Fibroblast of peridontal ligament (primary cell): ENCODE measurements around the gene LGALSL.
"Not testable (repeated sequence)": the region's sequence is repeated elsewhere in the genome, so short reads cannot be mapped to it uniquely, and the experiment has no call there.

Experiments used
- DNase-seq: peaks from one replicate; pipeline ENCODE4 v3.0.0-alpha.2; 2010; ENCODE audit errors: extremely low read depth

Gene LGALSL

GRCh38 chr2:64442801-64443429 is 11.0 kb upstream of the LGALSL start:
- no peak for DNase-seq

- not testable (repeated sequence) for DNase-seq
These were observed 8.0 kb upstream of the LGALSL start for GRCh38 chr2:64445970-64446369.

- DNase-seq, result no peak
These were observed 6.5 kb upstream of the LGALSL start for GRCh38 chr2:64447317-64448040.

- DNase-seq, result no peak
These were observed 5.9 kb upstream of the LGALSL start for GRCh38 chr2:64448041-64448426.

GRCh38 chr2:64451051-64451450 is 2.9 kb upstream of the LGALSL start:
- DNase-seq, result no peak

GRCh38 chr2:64454386-64455332 is 697 bp downstream of the LGALSL start:
- DNase-seq, result peak; percentile 17

- DNase-seq, result no peak
These were observed 1.6 kb downstream of the LGALSL start for GRCh38 chr2:64455545-64455944.

- DNase-seq, result no peak
These were observed 2.3 kb downstream of the LGALSL start for GRCh38 chr2:64456293-64456692.

GRCh38 chr2:64457524-64457923 is 3.6 kb downstream of the LGALSL start:
- no peak for DNase-seq

GRCh38 chr2:64459575-64459974 is 5.6 kb downstream of the LGALSL start:
- DNase-seq, result no peak

- no peak for DNase-seq
These were observed 6.4 kb downstream of the LGALSL start for GRCh38 chr2:64460330-64460729.

- DNase-seq, result no peak
These were observed 7.5 kb downstream of the LGALSL start for GRCh38 chr2:64461271-64462058.

GRCh38 chr2:64462171-64462570 is 8.2 kb downstream of the LGALSL start:
- no peak for DNase-seq

GRCh38 chr2:64462940-64463700 is 9.2 kb downstream of the LGALSL start:
- DNase-seq, result peak; percentile 50

GRCh38 chr2:64463781-64464180 is 9.8 kb downstream of the LGALSL start:
- peak; percentile 40 for DNase-seq

- DNase-seq, result no peak
These were observed 12.6 kb downstream of the LGALSL start for GRCh38 chr2:64466478-64467085.

GRCh38 chr2:64467096-64467843 is 13.3 kb downstream of the LGALSL start:
- DNase-seq, result no peak

GRCh38 chr2:64469261-64469660 is 15.3 kb downstream of the LGALSL start:
- DNase-seq, result no peak

- no peak for DNase-seq
These were observed 16.1 kb downstream of the LGALSL start for GRCh38 chr2:64470071-64470470.
